Sigmoid colon (tissue), 7 donors: ENCODE results near the gene HERC3. TPM values are rescaled to one million over a fixed set of nuclear protein-coding genes. Genes with fewer than 3 reads are reported as not detected.
A peak's percentile ranks its signal among the peaks of the same experiment; 100 is the strongest.

Experiments
- DNase-seq: peaks from one replicate; pipeline ENCODE4 v3.0.0-alpha.2; 2019
- H3K27ac ChIP-seq, 4 donors: fragments of 200-600 bp; sonication (generic); one replicate each; pipeline ENCODE4 v1.5.1; 2016 to 2019; ENCODE audit warnings: mild to moderate bottlenecking in 1 of 4
- H3K27me3 ChIP-seq, 3 donors: fragments of 200-600 bp; sonication (generic); one replicate each; pipeline ENCODE4 v1.5.1; 2019; ENCODE audit warnings: mild to moderate bottlenecking in 1 of 3
- H3K36me3 ChIP-seq, 4 donors: fragments of 200-600 bp; sonication (generic); one replicate each; pipeline ENCODE4 v1.5.1; 2016 to 2019
- H3K4me1 ChIP-seq, 4 donors: fragments of 200-600 bp; sonication (generic); one replicate each; pipeline ENCODE4 v1.5.1; 2017 to 2019
- H3K4me3 ChIP-seq, 4 donors: fragments of 200-600 bp; sonication (generic); one replicate each; pipeline ENCODE4 v1.5.1; 2017 to 2019; ENCODE audit warnings: mild to moderate bottlenecking in 2 of 4, moderate library complexity in 1 of 4
- H3K9me3 ChIP-seq, 4 donors: fragments of 200-600 bp in 3 of 4; sonication (generic) in 3 of 4; one replicate each; pipeline versions ENCODE4 v1.5.1 to v1.6.1; 2013 to 2019
- CTCF ChIP-seq, 4 experiments: fragments of 450-650 bp in 3 of 4; fragments of 200-600 bp in 1 of 4; IDR thresholded peaks; one replicate each; pipeline ENCODE4 v1.5.1; 2016 to 2019; ENCODE audit warnings: antibody characterized with exemption in 4 of 4, mild to moderate bottlenecking in 3 of 4, moderate library complexity in 2 of 4
- EP300 ChIP-seq, 4 donors: sonication (generic); formaldehyde crosslinking; IDR thresholded peaks; one replicate each; pipeline ENCODE4 v1.6.1; 2017; ENCODE audit warnings: antibody characterized with exemption in 4 of 4
- POLR2A ChIP-seq, 2 donors: fragments of 450-650 bp; IDR thresholded peaks; one replicate each; pipeline ENCODE4 v1.6.1; 2016; ENCODE audit warnings: antibody characterized with exemption in 2 of 2, mild to moderate bottlenecking in 2 of 2, moderate library complexity in 2 of 2
- POLR2AphosphoS5 ChIP-seq, 4 donors: sonication (generic); formaldehyde crosslinking; IDR thresholded peaks; one replicate each; pipeline ENCODE4 v1.6.1; 2017; ENCODE audit warnings: antibody characterized with exemption in 4 of 4
- WGBS, 2 donors: extraction: QIAGEN DNeasy Blood & Tissue Kit; methylation state at CpG; one replicate each; pipeline ENCODE4 v1.1.7; 2013; 5-methylcytosine and 5-hydroxymethylcytosine counted together
- intact Hi-C: fragments of 100-400 bp; cut with DNase I; formaldehyde crosslinking; loops from one replicate; pipeline ENCODE4 v1.15.1; 2023
- polyA plus RNA-seq, 3 donors: library from polyadenylated mRNA; stranded (reverse); fragments of 200-250 nt; gene quantifications; one replicate each; pipeline ENCODE4 v1.2.3, GENCODE V29; 2013
- total RNA-seq, 4 donors: library from RNA; depleted of rRNA; stranded (reverse); fragments of >200 nt; gene quantifications; one replicate each; pipeline ENCODE4 v1.1.0, GENCODE V29; 2016
- donor health status: healthy with polysubstance abuse.
- donor health status: Bipolar disorder and iron deficiency.
- donor health status: healthy.

The HERC3 gene
- total and polyA plus RNA-seq, 7 donors = 12.2 to 44.9 (median 34.6) TPM

DNA sequence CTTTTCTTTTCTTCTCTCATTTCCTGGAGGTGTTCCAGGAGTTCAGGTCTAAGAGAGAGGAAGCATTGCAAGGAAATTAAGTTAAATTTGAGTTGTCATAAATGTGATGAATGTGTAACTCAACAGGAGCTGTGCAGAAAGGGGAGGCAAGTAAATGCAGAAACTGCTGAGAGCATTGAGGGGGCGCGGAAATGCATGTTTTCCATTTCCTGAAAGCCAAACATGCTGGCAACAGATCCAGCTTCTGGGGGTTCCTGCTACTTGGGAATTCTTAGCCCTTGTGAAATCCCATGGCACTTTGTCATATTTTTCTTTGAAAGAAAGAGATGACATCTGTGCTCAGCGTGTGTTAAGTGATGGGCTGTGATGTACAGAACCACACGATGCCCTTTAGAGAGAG is 139.1 kb downstream of the HERC3 start:
- 86 to 96% methylated on average over 4 of the region's 4 CpGs for WGBS, 2 donors
- no peaks in the 10 kb centered on the region for H3K9me3 ChIP-seq
- TF ChIP-seq CTCF (IDR thresholded peaks at IDR 0.05) = no peak
- no peak for TF ChIP-seq POLR2A (IDR thresholded peaks at IDR 0.05)
- no peak for TF ChIP-seq EP300 (IDR thresholded peaks at IDR 0.05)
- TF ChIP-seq POLR2AphosphoS5 (IDR thresholded peaks at IDR 0.05) = no peak
- H3K36me3 ChIP-seq = peaks cover 7 to 70% (median 35%) of the 10 kb centered on the region in 4 donors
- no peak overlapping the region for H3K27ac ChIP-seq
- H3K27me3 ChIP-seq = no peaks in the 10 kb centered on the region
- intact Hi-C loops = no loop called here
- DNase-seq = no peak
- peaks cover 0 to 21% (median 11%) of the 10 kb centered on the region in 4 donors for H3K4me1 ChIP-seq
- H3K4me3 ChIP-seq = no peak overlapping the region

- Histone ChIP-seq H3K4me1 (peaks cover 0 to 32% (median 22%) of the 10 kb centered on the region in 4 donors), H3K9me3 (no peaks in the 10 kb centered on the region), H3K4me3 (no peak overlapping the region), H3K36me3 (peaks cover 2 to 57% (median 23%) of the 10 kb centered on the region in 4 donors), H3K27ac (no peak overlapping the region), H3K27me3 (no peaks in the 10 kb centered on the region)
- TF ChIP-seq POLR2A (IDR thresholded peaks at IDR 0.05) (no peak), POLR2AphosphoS5 (IDR thresholded peaks at IDR 0.05) (no peak), EP300 (IDR thresholded peaks at IDR 0.05) (no peak), CTCF (IDR thresholded peaks at IDR 0.05) (no peak)
- intact Hi-C loops = no loop called here
- no peak for DNase-seq
- 94 to 95% methylated on average over 5 of the region's 5 CpGs for WGBS, 2 donors
Measured at GRCh38 chr4:88732714-88733368, 140.6 kb downstream of the HERC3 start.

DNA sequence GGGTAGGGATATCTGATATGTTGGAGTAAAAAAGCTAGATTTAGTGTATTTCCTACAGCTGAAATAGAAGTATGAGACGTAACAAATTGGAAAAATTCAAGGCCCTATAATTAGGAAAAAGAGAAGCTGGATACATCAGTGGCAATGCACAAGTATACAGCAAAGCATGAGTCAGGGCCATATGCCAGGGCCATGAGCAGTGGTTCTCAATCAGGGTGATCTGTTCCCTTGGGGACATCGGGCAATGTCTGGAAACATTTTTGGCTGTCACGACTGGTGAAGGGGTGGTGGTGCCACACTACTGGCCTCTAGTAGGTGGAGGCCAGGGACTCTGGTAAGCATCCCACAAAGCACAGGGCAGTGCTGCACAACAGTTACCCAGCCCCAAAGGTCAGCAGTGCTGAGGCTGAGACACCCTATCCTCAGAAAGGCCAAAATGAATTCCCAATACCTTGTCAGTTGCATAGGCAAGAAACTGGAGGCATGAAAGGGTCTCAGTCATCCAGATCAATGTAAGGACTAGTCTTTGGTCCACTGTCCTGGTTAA is 142.2 kb downstream of the HERC3 start:
- Histone ChIP-seq H3K4me1 (peaks cover 0 to 36% (median 32%) of the 10 kb centered on the region in 4 donors), H3K4me3 (no peak overlapping the region), H3K27ac (no peak overlapping the region), H3K27me3 (no peaks in the 10 kb centered on the region), H3K9me3 (no peaks in the 10 kb centered on the region), H3K36me3 (peaks cover 0 to 46% (median 14%) of the 10 kb centered on the region in 4 donors)
- DNase-seq = no peak
- intact Hi-C loops = no loop called here
- TF ChIP-seq POLR2AphosphoS5 (IDR thresholded peaks at IDR 0.05) = no peak
- no peak for TF ChIP-seq CTCF (IDR thresholded peaks at IDR 0.05)
- TF ChIP-seq EP300 (IDR thresholded peaks at IDR 0.05) = no peak
- TF ChIP-seq POLR2A (IDR thresholded peaks at IDR 0.05) = no peak
- 83 to 98% methylated on average over 3 of the region's 3 CpGs for WGBS, 2 donors

DNA sequence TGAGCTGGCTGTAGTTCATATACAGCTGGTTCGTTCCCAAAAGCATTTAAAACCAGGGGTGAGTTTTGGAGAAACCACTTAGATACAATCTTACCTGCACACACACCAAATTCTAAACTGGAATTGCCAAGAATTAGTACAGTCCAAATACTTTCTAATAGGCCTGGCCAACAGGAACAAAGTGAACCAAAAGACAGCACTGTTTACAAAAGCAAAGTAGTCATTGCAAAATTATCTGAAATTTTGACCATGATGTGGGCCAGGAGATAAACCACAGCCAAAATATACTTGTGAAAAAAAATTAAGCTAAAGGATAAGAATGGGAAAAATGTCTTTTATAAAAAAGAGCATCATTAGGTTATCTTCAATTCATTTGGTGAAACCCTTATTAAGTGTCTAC is 143.3 kb downstream of the HERC3 start:
- TF ChIP-seq POLR2AphosphoS5 (IDR thresholded peaks at IDR 0.05) (peak in 2 of 4 donors; percentile 44 to 52), EP300 (IDR thresholded peaks at IDR 0.05) (no peak), CTCF (IDR thresholded peaks at IDR 0.05) (no peak)
- no peak overlapping the region for H3K4me3 ChIP-seq
- no peaks in the 10 kb centered on the region for H3K9me3 ChIP-seq
- H3K4me1 ChIP-seq = peaks cover 0 to 36% (median 32%) of the 10 kb centered on the region in 4 donors
- H3K27me3 ChIP-seq = no peaks in the 10 kb centered on the region
- intact Hi-C loops = no loop called here
- no peak for DNase-seq
- peak overlapping the region in 3 of 4 donors; percentile 8 to 71 (median 68) for H3K27ac ChIP-seq
- H3K36me3 ChIP-seq = peaks cover 0 to 35% (median 8%) of the 10 kb centered on the region in 4 donors
- WGBS, 2 donors = 91 to 98% methylated on average over 1 of the region's 1 CpG
